ENCODE results near the gene DNASE1L1.

DNA sequence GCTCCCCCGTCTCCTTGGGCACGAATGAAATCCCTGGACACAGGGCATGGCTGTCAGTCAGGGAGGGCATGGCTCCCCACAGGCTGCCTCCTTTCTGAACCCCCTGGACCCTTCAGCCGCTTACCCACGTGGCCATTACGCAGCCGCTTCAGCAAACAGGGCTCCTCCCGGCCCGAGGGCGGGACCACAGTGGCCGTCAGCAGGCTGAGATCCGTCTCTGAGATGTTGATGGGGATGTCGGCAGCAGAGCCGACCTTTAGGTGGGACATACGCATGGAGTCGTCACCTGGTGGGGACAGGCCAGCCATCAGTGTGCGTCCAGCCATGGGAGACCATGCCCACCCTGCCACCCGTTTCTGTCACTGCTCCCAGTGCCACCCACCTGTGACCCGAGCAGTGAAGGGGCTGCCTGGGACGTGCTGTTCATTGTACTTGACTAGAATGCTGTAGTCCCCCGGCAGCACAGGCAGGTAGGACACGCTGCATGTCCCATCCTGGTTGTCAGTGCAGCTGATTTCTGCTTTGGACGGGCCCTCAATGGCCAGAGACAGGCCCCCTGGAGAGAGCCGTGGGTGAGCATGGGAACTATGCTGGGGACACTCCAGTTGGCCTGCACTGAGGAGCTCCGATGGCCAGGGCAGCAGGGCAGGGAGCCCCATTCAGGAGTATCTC lies 55.7 kb downstream of the DNASE1L1 start:
- no peak for TF ChIP-seq CTCF (IDR thresholded peaks at IDR 0.05; ENCODE audit: low read depth, low read length)
- TF ChIP-seq POLR2A (IDR thresholded peaks at IDR 0.05; ENCODE audit: extremely low read depth, insufficient read length): no peak
- TF ChIP-seq, protein P1, sequence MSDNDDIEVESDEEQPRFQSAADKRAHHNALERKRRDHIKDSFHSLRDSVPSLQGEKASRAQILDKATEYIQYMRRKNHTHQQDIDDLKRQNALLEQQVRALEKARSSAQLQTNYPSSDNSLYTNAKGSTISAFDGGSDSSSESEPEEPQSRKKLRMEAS (IDR thresholded peaks at IDR 0.05; ENCODE audit: low read depth, low read length): no peak
